ENCODE measurements around the gene TNK2. TPM values are rescaled to one million over a fixed set of nuclear protein-coding genes. Genes with fewer than 3 reads are reported as not detected.
"Not testable (repeated sequence)": the region's sequence is repeated elsewhere in the genome, so short reads cannot be mapped to it uniquely, and the experiment has no call there.

Gene TNK2
- total and polyA plus RNA-seq, 2 donors (not counting 3 experiments of a cell fraction or from before 2014, with no cell fraction given) = 18.6 to 71.6 TPM

DNA sequence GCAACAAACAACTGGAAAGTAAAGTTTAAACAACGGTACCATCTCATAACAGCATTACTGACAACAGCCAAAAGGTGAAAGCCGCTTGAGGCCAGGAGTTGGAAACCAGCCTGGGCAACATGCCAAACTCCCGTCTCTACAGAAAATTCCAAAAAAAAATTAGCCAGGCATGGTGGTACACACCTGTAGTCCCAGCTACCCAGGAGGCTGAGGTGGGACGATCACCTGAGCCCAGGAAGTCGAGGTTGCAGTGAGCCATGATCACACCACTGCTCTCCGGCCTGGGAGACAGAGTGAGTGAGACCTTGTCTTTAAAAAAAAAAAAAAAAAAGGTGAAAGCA, 4.4 kb downstream of the TNK2 start:
- dilution Hi-C loops (cut with MboI; ENCODE audit: extremely low pct_ligation_motif_present, low sequenced_read_pairs) = no loop called here

GRCh38 chr3:195902634-195903033, 5.7 kb downstream of the TNK2 start:
- H3K9me3 ChIP-seq (replicated peaks; ENCODE audit: control insufficient read depth, insufficient read depth, low read length); H2AFZ ChIP-seq (ENCODE audit: low read depth, low read length); H3K4me3 ChIP-seq (replicated peaks in 1 of 3; ENCODE audit: insufficient read depth in 1 of 3, low read depth in 1 of 3, low read length in 3 of 3); H3K36me3 ChIP-seq (ENCODE audit: control insufficient read depth in 2 of 2, extremely low read depth in 1 of 2, insufficient read depth in 2 of 2, low read length in 2 of 2); intact Hi-C loops (cut with micrococcal nuclease); DNase-seq (ENCODE audit: low read depth, low spot score); dilution Hi-C loops (cut with MboI; ENCODE audit: extremely low pct_ligation_motif_present, low sequenced_read_pairs); H3K27me3 ChIP-seq (ENCODE audit: control insufficient read depth in 2 of 2, insufficient read depth in 2 of 2, low read length in 2 of 2); H3K4me2 ChIP-seq (ENCODE audit: insufficient read depth, low read length); H4K20me1 ChIP-seq (replicated peaks; ENCODE audit: control insufficient read depth, extremely low read depth, insufficient read depth, low read length); H3K9me1 ChIP-seq (replicated peaks; ENCODE audit: control insufficient read depth, extremely low read depth, insufficient read depth, low read length); H3K27ac ChIP-seq (ENCODE audit: insufficient read depth, low read depth, low read length); FAIRE-seq; H3K79me2 ChIP-seq (ENCODE audit: control insufficient read depth, insufficient read depth, low read length); POLR2A ChIA-PET; BruUV-seq (replicated peaks); H3K9ac ChIP-seq (replicated peaks; ENCODE audit: extremely low read depth, insufficient read depth, low read length): not testable (repeated sequence)
- CTCF ChIA-PET = interaction anchor here (0.6 to 5.7 kb wide), 6 partner anchors 8 to 43 kb away, joined by 3 to 29 read pairs (median 18); no protein-coding TSS in a partner anchor
- H3K4me1 ChIP-seq (ENCODE audit: control insufficient read depth, extremely low read depth, insufficient read depth, low read length) = peaks cover 13% of the 10 kb centered on the region

More for the DNA sequence above, 4.4 kb downstream of the TNK2 start:
- H3K27ac ChIP-seq (ENCODE audit: insufficient read depth, low read depth, low read length) = no peak overlapping the region
- no TSS peak for BruUV-seq (replicated peaks)
- no peak overlapping the region for H3K4me2 ChIP-seq (ENCODE audit: insufficient read depth, low read length)
- no peaks in the 10 kb centered on the region for H3K36me3 ChIP-seq (ENCODE audit: control insufficient read depth in 2 of 2, extremely low read depth in 1 of 2, insufficient read depth in 2 of 2, low read length in 2 of 2)
- H2AFZ ChIP-seq (ENCODE audit: low read depth, low read length) = no peak overlapping the region
- H3K9me3 ChIP-seq (replicated peaks; ENCODE audit: control insufficient read depth, insufficient read depth, low read length) = no peaks in the 10 kb centered on the region
- intact Hi-C loops (cut with micrococcal nuclease) = no loop called here
- ChIA-PET POLR2A (no interaction called here), CTCF (interaction anchor here (1.0 to 2.3 kb wide), 2 partner anchors 10 to 41 kb away, joined by 3 to 20 read pairs; no protein-coding TSS in a partner anchor)
- no peak for TF ChIP-seq CTCF (IDR thresholded peaks at IDR 0.05; ENCODE audit: extremely low read depth in 1 of 2, insufficient read depth in 1 of 2, low read depth in 1 of 2, low read length in 2 of 2)
- TF ChIP-seq FOS (IDR thresholded peaks at IDR 0.05; ENCODE audit: borderline replicate concordance, insufficient read depth, low read length) = no peak
- TF ChIP-seq MYC (IDR thresholded peaks at IDR 0.05; ENCODE audit: low read depth, low read length) = no peak
- no peak for TF ChIP-seq POLR2A (IDR thresholded peaks at IDR 0.05; ENCODE audit: low read depth, low read length)
- no peaks in the 10 kb centered on the region for H4K20me1 ChIP-seq (replicated peaks; ENCODE audit: control insufficient read depth, extremely low read depth, insufficient read depth, low read length)
- FAIRE-seq (no peak), DNase-seq (ENCODE audit: low read depth, low spot score) (no peak)
- H3K27me3 ChIP-seq (ENCODE audit: control insufficient read depth in 2 of 2, insufficient read depth in 2 of 2, low read length in 2 of 2) = no peaks in the 10 kb centered on the region
- no peak overlapping the region for H3K4me3 ChIP-seq (replicated peaks in 1 of 3; ENCODE audit: insufficient read depth in 1 of 3, low read depth in 1 of 3, low read length in 3 of 3)
- H3K9ac ChIP-seq (replicated peaks; ENCODE audit: extremely low read depth, insufficient read depth, low read length) = no peak overlapping the region
- H3K9me1 ChIP-seq (replicated peaks; ENCODE audit: control insufficient read depth, extremely low read depth, insufficient read depth, low read length) = no peaks in the 10 kb centered on the region
- H3K4me1 ChIP-seq (ENCODE audit: control insufficient read depth, extremely low read depth, insufficient read depth, low read length) = peaks cover 7% of the 10 kb centered on the region
- H3K79me2 ChIP-seq (ENCODE audit: control insufficient read depth, insufficient read depth, low read length) = no peaks in the 10 kb centered on the region

- BruUV-seq (replicated peaks); H3K4me3 ChIP-seq (replicated peaks in 1 of 3; ENCODE audit: insufficient read depth in 1 of 3, low read depth in 1 of 3, low read length in 3 of 3); intact Hi-C loops (cut with micrococcal nuclease); H3K27me3 ChIP-seq (ENCODE audit: control insufficient read depth in 2 of 2, insufficient read depth in 2 of 2, low read length in 2 of 2); POLR2A ChIA-PET; H2AFZ ChIP-seq (ENCODE audit: low read depth, low read length); H3K9me3 ChIP-seq (replicated peaks; ENCODE audit: control insufficient read depth, insufficient read depth, low read length); dilution Hi-C loops (cut with MboI; ENCODE audit: extremely low pct_ligation_motif_present, low sequenced_read_pairs); H3K9me1 ChIP-seq (replicated peaks; ENCODE audit: control insufficient read depth, extremely low read depth, insufficient read depth, low read length); H3K36me3 ChIP-seq (ENCODE audit: control insufficient read depth in 2 of 2, extremely low read depth in 1 of 2, insufficient read depth in 2 of 2, low read length in 2 of 2); H3K79me2 ChIP-seq (ENCODE audit: control insufficient read depth, insufficient read depth, low read length); H3K9ac ChIP-seq (replicated peaks; ENCODE audit: extremely low read depth, insufficient read depth, low read length); H3K4me2 ChIP-seq (ENCODE audit: insufficient read depth, low read length); H3K27ac ChIP-seq (ENCODE audit: insufficient read depth, low read depth, low read length); DNase-seq (ENCODE audit: low read depth, low spot score); H4K20me1 ChIP-seq (replicated peaks; ENCODE audit: control insufficient read depth, extremely low read depth, insufficient read depth, low read length): not testable (repeated sequence)
- CTCF ChIA-PET = interaction anchor here (0.6 to 5.7 kb wide), 6 partner anchors 8 to 43 kb away, joined by 3 to 29 read pairs (median 18); no protein-coding TSS in a partner anchor
- peak; percentile 38 for FAIRE-seq
- peaks cover 18% of the 10 kb centered on the region for H3K4me1 ChIP-seq (ENCODE audit: control insufficient read depth, extremely low read depth, insufficient read depth, low read length)
These were observed 6.3 kb downstream of the TNK2 start for GRCh38 chr3:195901836-195902585.

Data from endothelial cell of umbilical vein (primary cell).